Neural progenitor cell (in vitro differentiated cells): Measurements from ENCODE around the gene APIP.

Source experiments
- EZH2 ChIP-seq: fragments of 200-600 bp; sonication (generic); IDR thresholded peaks from 2 replicates; pipeline ENCODE4 v1.6.1; 2017; ENCODE audit warnings: antibody characterized with exemption, mild to moderate bottlenecking, moderate library complexity
- TF ChIP-seq, protein P1 (sequence below): fragments of 200-600 bp; sonication (generic); IDR thresholded peaks from 2 replicates; pipeline ENCODE4 v1.5.1; 2017; ENCODE audit warnings: antibody characterized with exemption, mild to moderate bottlenecking

DNA sequence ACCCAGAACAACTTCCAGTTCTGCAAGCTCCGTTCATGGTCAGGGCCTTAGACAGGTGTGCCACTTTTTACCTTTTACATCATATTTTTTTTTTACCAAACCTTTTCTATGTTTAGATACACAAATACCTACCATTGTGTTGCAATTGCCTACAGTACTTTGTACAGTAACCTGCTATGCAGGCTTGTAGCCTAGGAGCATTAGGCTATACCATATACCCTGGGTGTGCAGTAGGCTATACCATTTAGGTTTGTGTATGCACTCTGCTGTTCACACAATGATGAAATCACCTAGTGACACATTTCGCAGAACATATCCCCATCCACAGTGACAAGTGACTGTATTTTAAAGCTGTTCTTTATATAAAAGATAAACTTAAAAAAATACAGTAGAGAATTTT lies 29.6 kb downstream of the APIP start:
- TF ChIP-seq, protein P1, sequence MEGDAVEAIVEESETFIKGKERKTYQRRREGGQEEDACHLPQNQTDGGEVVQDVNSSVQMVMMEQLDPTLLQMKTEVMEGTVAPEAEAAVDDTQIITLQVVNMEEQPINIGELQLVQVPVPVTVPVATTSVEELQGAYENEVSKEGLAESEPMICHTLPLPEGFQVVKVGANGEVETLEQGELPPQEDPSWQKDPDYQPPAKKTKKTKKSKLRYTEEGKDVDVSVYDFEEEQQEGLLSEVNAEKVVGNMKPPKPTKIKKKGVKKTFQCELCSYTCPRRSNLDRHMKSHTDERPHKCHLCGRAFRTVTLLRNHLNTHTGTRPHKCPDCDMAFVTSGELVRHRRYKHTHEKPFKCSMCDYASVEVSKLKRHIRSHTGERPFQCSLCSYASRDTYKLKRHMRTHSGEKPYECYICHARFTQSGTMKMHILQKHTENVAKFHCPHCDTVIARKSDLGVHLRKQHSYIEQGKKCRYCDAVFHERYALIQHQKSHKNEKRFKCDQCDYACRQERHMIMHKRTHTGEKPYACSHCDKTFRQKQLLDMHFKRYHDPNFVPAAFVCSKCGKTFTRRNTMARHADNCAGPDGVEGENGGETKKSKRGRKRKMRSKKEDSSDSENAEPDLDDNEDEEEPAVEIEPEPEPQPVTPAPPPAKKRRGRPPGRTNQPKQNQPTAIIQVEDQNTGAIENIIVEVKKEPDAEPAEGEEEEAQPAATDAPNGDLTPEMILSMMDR: no peak
- TF ChIP-seq EZH2: no peak
